HG02981 (cell line): ENCODE data around the gene SPRED3.

Source experiments
- ATAC-seq: cut with Tn5 transposase; IDR thresholded peaks from one replicate; pipeline ENCODE4 v1.9.1; 2021; ENCODE audit warnings: mild to moderate bottlenecking, moderate library complexity; ENCODE audit not compliant: unreplicated experiment

SPRED3 gene

DNA sequence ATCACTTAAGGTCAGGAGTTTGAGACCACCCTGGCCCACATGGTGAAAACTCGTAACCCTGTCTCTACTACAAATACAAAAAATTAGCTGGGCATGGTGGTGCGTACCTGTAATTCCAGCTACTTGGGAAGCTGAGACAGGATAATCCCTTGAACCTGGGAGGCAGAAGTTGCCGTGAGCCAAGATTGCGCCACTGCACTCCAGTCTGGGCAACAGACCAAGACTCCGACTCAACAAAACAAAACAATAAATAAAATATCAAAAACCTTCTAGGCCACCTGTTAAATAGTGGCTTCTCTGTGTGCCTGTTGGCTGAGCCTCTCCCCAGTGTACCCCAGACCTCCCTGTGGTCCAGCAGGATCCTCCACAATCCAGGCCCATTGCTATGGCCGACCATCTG lies 17.4 kb upstream of the SPRED3 start:
- ATAC-seq = no peak

GRCh38 chr19:38373907-38374331 lies 14.6 kb upstream of the SPRED3 start:
- ATAC-seq = no peak

DNA sequence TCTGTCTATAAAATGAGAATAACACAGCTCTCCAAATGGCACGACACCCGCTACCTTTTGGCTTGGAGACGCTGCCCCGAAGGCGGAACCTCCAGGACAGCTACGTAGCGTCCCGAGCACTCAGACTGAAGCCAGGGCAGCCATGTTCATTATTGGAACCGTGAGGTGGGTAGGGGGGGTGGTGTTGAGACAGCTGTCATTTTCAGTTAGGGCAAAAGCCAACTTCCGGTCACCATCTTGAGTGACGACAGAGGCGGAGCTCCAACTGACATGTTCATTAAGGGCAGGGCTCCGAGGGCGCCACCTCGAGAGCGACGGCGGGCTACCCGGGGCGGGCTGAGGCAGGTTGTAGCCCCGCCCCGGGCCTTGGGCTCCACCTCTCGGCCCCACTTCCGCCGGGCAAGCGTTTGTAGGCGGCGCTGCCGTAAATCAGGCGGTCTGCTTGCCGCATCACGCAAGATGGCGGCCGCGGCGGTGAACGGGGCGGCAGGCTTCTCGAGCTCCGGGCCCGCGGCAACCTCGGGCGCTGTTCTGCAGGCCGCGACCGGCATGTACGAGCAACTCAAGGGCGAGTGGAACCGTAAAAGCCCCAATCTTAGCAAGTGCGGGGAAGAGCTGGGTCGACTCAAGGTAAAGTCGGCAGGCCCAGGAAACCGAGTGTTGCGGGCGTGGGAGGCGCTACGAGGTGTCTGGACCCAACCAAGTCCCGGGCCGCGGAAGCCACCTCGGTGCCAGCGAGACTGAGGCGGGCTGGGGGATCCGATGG lies 14.0 kb upstream of the SPRED3 start, which contains the start of gene PSMD8:
PSMD8 (plus strand) TSS at position 240 of the 766 bp plus-strand sequence; CDS start at position 271, 31 bp downstream.
- peak; percentile 95 for ATAC-seq

DNA sequence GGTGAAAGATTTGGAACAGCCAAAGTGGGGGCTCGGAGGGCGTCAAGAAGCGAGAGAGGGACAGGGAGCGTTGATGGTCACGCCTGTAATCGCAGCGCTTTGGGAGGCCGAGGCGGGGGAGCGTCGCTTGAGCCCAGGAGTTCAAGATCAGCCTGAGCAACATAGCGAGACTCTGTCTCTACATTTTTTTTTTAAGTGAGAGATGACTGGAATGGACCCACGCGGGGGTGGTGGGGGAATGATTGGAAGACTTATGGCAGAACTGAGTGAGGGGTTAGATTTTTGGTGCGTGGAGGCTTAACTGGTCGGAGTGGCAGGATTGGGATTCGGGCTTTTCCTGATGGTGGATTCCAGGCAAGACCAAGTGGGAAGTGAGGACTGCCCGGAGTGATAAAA lies 13.4 kb upstream of the SPRED3 start:
- ATAC-seq = no peak

- ATAC-seq = no peak
Measured at GRCh38 chr19:38375748-38376147, 12.7 kb upstream of the SPRED3 start.

GRCh38 chr19:38376576-38376975 lies 11.9 kb upstream of the SPRED3 start:
- no peak for ATAC-seq

GRCh38 chr19:38377052-38377451 lies 11.4 kb upstream of the SPRED3 start:
- no peak for ATAC-seq

GRCh38 chr19:38378866-38379265 lies 9.6 kb upstream of the SPRED3 start:
- ATAC-seq = no peak

DNA sequence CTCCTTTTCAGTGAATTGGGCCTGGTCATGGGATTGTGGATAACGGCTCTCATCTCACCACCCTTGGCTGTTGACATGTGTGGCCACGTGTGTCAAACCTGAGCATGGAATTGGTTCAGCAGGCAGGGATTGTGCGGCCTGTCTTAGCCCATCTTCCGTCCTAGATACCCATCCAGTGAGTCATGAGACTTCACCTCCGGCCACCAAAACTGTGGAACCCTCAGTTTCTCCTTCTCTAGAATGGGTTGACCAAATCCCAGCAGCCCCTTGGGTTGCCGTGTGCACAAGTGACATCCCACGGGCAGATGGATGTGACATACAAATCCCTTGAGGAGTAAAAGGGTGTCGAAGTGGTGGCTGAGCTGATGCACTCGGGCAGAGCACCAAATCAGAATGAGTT lies 7.4 kb upstream of the SPRED3 start:
- ATAC-seq = no peak

- ATAC-seq = no peak
Measured at GRCh38 chr19:38383184-38383583, 5.3 kb upstream of the SPRED3 start.

GRCh38 chr19:38383743-38384142 lies 4.8 kb upstream of the SPRED3 start:
- no peak for ATAC-seq

- ATAC-seq = no peak
Measured at GRCh38 chr19:38384209-38385027, 4.1 kb upstream of the SPRED3 start.

DNA sequence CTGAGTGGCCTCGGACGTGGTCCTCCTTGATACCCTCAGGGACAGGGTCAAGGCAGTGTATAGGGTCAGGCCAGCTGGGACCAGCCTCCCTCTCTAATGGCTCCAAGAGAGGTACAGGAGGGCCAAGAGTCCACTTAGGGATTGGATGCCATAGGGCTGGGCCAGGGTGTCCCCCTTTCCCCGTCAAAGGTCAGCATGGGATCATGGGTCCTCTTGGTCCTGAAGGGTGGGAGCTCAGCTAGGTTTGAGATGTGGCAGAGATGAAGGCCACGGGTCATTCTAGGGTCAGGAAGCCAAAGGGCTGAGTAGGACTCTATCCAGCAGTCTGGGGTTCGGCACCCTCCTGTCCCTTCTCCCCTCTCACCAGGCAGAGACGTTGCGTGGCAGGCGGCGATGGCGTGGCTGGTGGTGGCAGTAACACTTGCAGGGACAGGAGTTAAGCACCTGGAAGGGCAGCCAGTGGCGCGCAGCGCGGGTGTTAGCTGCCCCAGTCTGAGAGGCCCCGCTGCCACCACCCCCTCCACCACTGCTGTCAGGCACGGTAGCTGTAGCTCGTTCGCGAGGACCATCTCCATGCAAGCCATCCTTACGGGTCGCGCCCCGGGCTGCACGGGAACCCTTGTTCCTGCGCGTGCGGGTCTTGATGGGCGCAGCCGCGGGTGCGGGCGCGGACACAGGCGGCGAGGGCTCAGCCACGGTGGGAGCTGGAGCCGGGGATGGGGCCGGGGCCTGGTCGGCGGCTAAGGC lies 3.3 kb upstream of the SPRED3 start:
- no peak for ATAC-seq

DNA sequence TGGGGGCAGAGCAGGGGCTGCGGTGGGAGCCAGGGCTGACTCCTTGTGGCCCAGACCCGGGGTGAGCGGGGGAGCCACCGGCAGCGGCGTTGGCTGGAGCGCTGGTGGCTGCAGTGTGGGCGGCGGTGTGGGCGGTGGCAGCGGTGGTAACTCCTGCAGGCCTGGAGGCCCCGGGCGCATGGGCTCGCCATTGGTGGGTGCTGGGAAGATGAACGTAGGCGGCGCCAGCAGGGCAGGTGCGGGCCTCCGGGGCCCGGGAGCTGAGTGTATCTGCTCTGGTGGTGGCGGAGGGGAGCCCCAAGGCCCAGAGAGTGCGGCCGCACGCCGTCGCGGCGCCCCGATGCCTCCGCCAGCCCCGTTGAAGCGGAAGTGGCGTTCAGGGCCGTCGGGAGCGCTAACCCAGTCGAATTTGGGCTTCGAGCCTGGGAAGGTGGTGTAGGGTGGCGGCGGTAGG lies 2.7 kb upstream of the SPRED3 start:
- no peak for ATAC-seq

- no peak for ATAC-seq
Measured at GRCh38 chr19:38386300-38386970, 2.1 kb upstream of the SPRED3 start.

- no peak for ATAC-seq
Measured at GRCh38 chr19:38386971-38387549, 1.4 kb upstream of the SPRED3 start.

DNA sequence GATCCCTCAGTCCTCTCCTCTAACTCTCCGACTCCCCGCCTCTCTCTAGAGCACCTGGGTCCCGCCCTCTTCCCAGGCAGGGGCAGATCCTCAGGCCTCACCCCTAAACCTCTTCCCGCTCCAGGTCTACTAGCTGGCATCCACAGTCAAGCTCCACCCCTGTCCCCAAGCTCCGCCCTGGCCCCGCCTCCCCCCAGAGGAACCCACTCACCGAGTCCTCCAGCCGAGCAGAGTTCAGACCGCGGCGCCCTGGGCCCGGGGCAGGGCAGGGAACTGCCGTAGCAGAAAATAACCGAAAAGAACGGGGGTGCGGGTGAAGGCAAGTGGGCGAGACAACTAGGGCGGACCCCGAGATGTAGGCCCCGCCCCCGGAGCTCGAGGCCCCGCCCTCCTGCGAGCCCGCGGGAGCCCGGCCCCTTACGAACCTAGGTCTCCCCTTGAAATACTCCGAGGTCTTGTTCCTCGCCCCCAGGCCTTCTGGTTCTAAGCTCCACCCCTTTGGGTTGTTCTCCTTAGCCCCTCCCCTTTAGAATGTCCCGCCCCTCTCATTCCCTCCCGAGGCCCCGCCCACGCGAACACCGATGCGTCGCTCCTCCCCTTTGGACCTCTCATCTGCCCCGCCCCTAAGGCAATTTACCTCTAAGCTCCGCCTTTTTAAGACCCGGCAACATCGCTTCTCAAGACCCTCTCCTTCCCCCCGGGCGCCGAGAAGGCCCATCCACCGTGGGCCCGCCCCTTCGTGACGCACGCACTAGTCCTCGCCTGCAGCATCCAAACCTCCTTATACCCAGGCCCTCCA lies 748 bp upstream of the SPRED3 start, which contains the start of gene GGN:
GGN (minus strand) TSS at position 485 of the 799 bp plus-strand sequence. CDS start 773 bp downstream, outside the sequence.
- no peak for ATAC-seq

- ATAC-seq = no peak
Measured at GRCh38 chr19:38389101-38389925, 816 bp downstream of the SPRED3 start.
